HFF-Myc (cell line): ENCODE data around the gene SMTNL1.

Experiments used
- DNase-seq: peaks from one replicate; pipeline ENCODE4 v3.0.0-alpha.2; 2011; ENCODE audit warnings: low read depth; ENCODE audit errors: extremely low read depth
- H3K4me3 ChIP-seq: replicated peaks from 2 replicates; pipeline ENCODE4 v1.5.1; 2011; ENCODE audit warnings: low read depth, mild to moderate bottlenecking, control low read depth, low read length
- CTCF ChIP-seq: IDR thresholded peaks from 2 replicates; pipeline ENCODE4 v1.5.1; 2012; ENCODE audit warnings: mild to moderate bottlenecking, low read depth, low read length, control low read depth; ENCODE audit errors: missing control alignments

The SMTNL1 gene

GRCh38 chr11:57543593-57543992 is 6.2 kb downstream of the SMTNL1 start:
- no peak overlapping the region for H3K4me3 ChIP-seq
- no peak for TF ChIP-seq CTCF
- no peak for DNase-seq

- DNase-seq, result no peak
- TF ChIP-seq CTCF, result no peak
- no peak overlapping the region for H3K4me3 ChIP-seq
Measured at GRCh38 chr11:57544566-57544965, 7.2 kb downstream of the SMTNL1 start.

- TF ChIP-seq CTCF, result no peak
- no peak for DNase-seq
- H3K4me3 ChIP-seq, result no peak overlapping the region
Measured at GRCh38 chr11:57545883-57546282, 8.5 kb downstream of the SMTNL1 start.

DNA sequence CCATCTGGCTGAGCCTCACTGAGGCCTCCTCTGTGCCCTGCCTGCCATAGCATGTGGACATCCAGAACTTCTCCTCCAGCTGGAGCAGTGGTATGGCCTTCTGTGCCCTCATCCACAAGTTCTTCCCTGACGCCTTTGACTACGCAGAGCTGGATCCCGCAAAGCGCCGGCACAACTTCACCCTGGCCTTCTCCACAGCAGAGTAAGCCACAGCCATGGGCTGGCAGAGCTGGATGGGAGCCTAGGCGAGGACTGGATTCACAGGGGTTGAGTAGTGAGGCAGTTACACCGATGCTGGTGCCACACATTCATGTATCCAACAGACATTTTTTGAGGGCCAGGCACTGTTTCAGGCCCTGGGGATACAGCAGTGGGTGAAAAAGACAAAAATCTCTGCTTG is 9.1 kb downstream of the SMTNL1 start:
- no peak overlapping the region for H3K4me3 ChIP-seq
- no peak for DNase-seq
- no peak for TF ChIP-seq CTCF

DNA sequence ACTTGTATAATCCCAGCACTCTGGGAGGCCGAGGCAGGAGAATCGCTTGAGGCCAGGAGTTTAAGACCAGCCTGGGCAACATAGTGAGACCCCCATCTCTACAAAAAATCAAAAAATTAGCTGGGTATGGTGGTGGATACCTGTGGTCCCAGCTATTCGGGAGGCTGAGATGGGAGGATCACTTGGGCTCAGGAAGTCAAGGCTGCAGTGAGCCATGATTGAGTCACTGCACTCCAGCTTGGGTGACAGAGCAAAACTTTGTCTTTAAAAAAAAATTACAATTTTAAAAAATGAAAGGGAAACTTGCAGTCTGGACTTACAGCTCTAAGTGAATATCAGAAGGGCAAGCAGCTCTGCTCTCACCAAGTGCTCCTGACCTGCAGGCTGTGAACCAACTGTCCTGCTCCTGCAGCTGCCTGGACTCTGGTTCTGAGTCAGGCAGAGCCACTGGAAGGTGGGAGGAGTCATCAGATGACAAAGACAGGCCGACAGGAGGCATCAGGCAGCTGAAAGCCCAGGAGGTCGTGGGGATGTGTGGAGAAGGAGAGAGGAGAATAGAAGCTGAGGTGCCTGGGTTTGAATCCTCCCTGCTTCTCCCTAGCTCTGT is 9.6 kb downstream of the SMTNL1 start:
- DNase-seq, result no peak
- H3K4me3 ChIP-seq, result no peak overlapping the region
- no peak for TF ChIP-seq CTCF

DNA sequence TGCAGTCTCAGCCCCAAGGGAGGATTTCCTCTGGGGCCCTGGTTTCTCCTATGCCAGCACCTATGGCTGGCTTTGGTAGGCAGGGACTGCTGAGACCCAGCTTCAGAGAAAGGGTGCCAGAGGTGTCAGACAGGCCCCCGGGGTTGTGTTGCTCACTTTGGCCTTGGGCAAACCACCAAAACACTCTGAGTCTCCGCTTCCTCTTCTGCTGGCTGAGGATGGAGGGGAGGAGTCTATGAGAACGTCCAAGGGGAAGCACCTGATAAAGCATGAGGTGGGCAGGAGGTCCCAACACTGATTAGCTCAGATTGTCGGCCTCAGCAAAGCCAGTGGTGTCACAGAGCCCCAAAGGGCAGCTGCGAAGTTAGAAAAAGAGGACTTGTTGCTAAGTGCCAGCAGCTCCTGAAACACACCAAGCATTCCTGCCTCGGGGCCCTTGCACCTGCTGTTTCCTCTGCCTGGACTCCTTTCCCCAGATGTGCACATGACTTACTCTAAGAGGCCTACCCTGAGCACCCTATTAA is 10.5 kb downstream of the SMTNL1 start:
- no peak for DNase-seq
- no peak for TF ChIP-seq CTCF
- H3K4me3 ChIP-seq, result no peak overlapping the region

GRCh38 chr11:57549983-57550382 is 12.6 kb downstream of the SMTNL1 start:
- DNase-seq, result no peak
- TF ChIP-seq CTCF, result no peak
- H3K4me3 ChIP-seq, result no peak overlapping the region
